Measurements from ENCODE around the gene NPRL2.

Gene NPRL2

DNA sequence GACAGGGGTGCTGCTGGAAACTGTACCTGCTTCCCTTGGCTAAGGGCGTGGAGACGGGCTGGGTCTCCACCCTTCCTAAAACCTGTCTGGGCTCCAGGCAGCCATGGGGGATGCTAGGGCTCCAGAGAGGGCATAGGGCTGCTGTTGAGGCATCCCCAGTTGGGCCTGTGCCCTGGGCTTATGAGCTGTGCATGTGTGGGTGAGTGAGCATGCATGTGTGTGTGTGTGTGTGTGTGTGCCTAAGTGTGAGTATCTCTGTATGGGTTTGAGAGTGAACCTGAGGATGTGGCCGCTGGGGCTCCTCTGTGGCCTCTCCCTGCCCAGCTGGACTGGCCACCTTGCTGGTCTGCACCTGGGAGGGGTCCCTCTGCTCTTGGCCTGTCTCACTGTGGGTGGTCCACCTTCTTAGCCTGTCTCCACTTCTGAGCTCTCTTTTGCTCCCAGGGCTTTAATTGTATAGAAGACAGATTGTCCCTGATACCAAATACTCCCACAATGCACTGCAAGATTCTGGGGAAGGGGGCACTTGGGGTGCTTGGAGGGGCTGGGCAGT lies 20.6 kb upstream of the NPRL2 start:
- no peaks in the 10 kb centered on the region for H3K4me1 ChIP-seq (ENCODE audit: insufficient read depth, low read length)
- no peaks in the 10 kb centered on the region for H3K36me3 ChIP-seq (ENCODE audit: insufficient read depth, low read length)
- no peaks in the 10 kb centered on the region for H3K9me3 ChIP-seq (ENCODE audit: low read length)
- H3K27me3 ChIP-seq (ENCODE audit: control insufficient read depth in 1 of 2, insufficient read depth in 2 of 2, low read length in 2 of 2): peaks cover 0 to 18% of the 10 kb centered on the region in 2 donors
- H3K27ac ChIP-seq (ENCODE audit: low read depth, low read length): no peak overlapping the region
- no peak overlapping the region for H3K9ac ChIP-seq (ENCODE audit: low read length)
- no peak overlapping the region for H3K4me3 ChIP-seq (ENCODE audit: low read depth in 1 of 2, low read length in 2 of 2)

DNA sequence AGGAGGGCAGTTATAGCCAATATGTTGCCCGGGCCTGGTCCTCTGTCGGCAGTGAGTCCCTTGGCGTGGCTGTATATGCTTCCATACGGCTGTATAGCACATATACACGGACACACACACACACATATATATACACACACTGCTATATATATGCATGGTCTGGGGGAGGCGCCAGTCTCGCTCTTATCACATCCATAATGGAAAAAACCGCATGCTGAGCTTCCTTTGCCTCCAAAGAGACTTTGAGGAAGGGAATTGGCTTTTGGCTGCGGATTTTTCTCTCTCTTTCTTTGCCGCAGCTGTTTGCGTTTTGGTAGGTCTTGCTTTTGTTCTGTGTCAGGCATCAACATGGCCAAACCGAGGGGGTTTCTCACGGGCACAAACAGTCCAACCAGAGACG lies 20.0 kb upstream of the NPRL2 start:
- no peaks in the 10 kb centered on the region for H3K36me3 ChIP-seq (ENCODE audit: insufficient read depth, low read length)
- H3K4me3 ChIP-seq (ENCODE audit: low read depth in 1 of 2, low read length in 2 of 2): no peak overlapping the region
- peaks cover 2% of the 10 kb centered on the region for H3K4me1 ChIP-seq (ENCODE audit: insufficient read depth, low read length)
- no peaks in the 10 kb centered on the region for H3K9me3 ChIP-seq (ENCODE audit: low read length)
- no peak overlapping the region for H3K27ac ChIP-seq (ENCODE audit: low read depth, low read length)
- peaks cover 0 to 18% of the 10 kb centered on the region in 2 donors for H3K27me3 ChIP-seq (ENCODE audit: control insufficient read depth in 1 of 2, insufficient read depth in 2 of 2, low read length in 2 of 2)
- no peak overlapping the region for H3K9ac ChIP-seq (ENCODE audit: low read length)

DNA sequence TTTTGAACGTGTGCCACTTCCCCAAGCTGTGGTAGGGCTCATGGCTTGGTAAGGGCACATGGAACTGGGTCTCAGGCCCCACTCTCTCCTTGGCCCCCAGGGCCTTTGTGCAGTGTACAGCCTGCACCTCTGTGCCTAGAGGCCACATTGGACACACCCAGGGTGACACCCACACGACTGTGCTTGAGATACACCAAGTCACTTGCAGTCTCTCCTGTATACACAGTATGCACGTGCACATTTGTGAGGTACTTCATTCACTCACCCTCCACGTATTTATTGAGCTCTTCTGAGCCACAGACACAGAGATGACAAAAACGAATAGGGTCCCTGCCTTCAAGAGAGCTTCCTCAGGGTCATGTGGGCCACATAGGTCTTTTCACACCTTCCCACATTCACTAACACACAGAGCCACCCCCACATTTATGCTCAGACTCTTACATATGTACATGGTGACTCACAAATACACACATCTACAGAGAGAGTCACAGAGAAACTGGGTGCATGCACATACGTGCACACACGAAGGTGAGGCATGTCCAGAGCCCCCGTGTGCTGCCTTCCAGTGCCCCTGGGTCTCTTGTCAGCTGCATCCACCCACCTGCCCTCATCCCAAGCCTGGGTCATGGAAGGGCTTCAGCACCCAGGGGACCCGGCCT lies 18.6 kb upstream of the NPRL2 start:
- peaks cover 0 to 18% of the 10 kb centered on the region in 2 donors for H3K27me3 ChIP-seq (ENCODE audit: control insufficient read depth in 1 of 2, insufficient read depth in 2 of 2, low read length in 2 of 2)
- H3K9me3 ChIP-seq (ENCODE audit: low read length): no peaks in the 10 kb centered on the region
- no peak overlapping the region for H3K9ac ChIP-seq (ENCODE audit: low read length)
- H3K27ac ChIP-seq (ENCODE audit: low read depth, low read length): no peak overlapping the region
- peaks cover 9% of the 10 kb centered on the region for H3K4me1 ChIP-seq (ENCODE audit: insufficient read depth, low read length)
- H3K4me3 ChIP-seq (ENCODE audit: low read depth in 1 of 2, low read length in 2 of 2): no peak overlapping the region
- H3K36me3 ChIP-seq (ENCODE audit: insufficient read depth, low read length): no peaks in the 10 kb centered on the region

DNA sequence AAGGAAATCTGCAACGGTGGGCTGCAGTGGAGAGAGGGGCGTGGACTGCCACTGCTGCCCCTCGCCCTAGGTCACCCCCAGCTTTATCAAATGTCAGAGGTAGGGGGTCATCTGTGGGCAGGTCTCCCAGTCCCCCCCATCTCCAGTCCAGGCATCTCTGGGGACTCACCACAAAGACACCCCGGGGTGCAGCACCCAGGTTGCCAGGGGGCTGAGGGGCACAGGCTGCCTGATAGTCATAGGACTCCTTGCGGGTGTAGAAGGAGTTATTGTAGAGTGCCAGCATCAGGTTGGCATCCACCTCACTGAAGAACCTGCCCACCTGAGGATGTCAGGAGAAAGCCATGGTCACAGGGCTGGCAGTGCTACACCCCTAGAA lies 15.3 kb upstream of the NPRL2 start:
- no peaks in the 10 kb centered on the region for H3K9me3 ChIP-seq (ENCODE audit: low read length)
- no peak overlapping the region for H3K9ac ChIP-seq (ENCODE audit: low read length)
- no peak overlapping the region for H3K27ac ChIP-seq (ENCODE audit: low read depth, low read length)
- H3K36me3 ChIP-seq (ENCODE audit: insufficient read depth, low read length): no peaks in the 10 kb centered on the region
- peaks cover 11% of the 10 kb centered on the region for H3K4me1 ChIP-seq (ENCODE audit: insufficient read depth, low read length)
- peaks cover 0 to 9% of the 10 kb centered on the region in 2 donors for H3K27me3 ChIP-seq (ENCODE audit: control insufficient read depth in 1 of 2, insufficient read depth in 2 of 2, low read length in 2 of 2)
- H3K4me3 ChIP-seq (ENCODE audit: low read depth in 1 of 2, low read length in 2 of 2): peak overlapping the region in 1 of 2 donors; percentile 75

DNA sequence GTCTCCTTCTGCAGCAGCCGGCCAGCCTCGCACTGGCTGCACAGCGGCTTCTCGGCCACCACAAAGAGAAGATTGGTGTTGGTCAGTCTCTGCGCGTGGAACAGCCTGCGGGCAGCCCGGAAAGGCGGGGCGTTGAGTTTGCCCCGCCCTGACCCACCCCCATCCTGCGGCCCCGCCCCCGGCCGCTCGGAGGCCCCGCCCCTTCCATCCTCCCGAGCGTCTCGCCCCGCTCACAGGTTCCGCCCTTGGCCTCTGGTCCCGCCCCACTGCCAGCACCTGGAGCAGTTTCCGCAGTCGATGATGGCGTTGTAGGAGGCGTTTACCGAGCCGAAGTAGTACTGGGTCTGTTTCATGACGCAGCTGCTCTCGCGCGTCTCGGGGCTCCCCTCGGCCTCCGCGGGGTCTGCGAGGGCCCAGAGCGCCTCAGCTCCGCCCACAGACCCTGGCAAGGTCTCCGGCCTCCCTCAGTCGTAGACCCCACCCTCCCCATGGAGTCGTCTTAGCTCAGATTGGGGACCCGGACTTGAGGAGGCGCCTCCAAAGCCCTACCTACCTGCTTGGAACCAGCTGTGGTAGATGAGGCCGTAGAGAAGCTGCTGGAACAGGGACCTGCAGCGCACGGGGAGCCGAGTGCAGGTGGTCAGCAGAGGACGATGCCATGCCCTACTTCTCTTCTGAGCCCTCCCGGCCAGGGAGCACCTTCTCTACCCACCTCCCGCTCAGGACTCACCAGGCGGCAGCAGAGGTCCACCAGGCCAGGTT lies 14.7 kb upstream of the NPRL2 start:
- Histone ChIP-seq H3K27me3 (ENCODE audit: control insufficient read depth in 1 of 2, insufficient read depth in 2 of 2, low read length in 2 of 2) (peaks cover 0 to 9% of the 10 kb centered on the region in 2 donors), H3K4me3 (ENCODE audit: low read depth in 1 of 2, low read length in 2 of 2) (peak overlapping the region; percentile 68 to 75), H3K36me3 (ENCODE audit: insufficient read depth, low read length) (no peaks in the 10 kb centered on the region), H3K27ac (ENCODE audit: low read depth, low read length) (peak overlapping the region; percentile 24), H3K9ac (ENCODE audit: low read length) (no peak overlapping the region), H3K9me3 (ENCODE audit: low read length) (no peaks in the 10 kb centered on the region), H3K4me1 (ENCODE audit: insufficient read depth, low read length) (peaks cover 11% of the 10 kb centered on the region)

GRCh38 chr3:50364573-50365079 lies 14.1 kb upstream of the NPRL2 start:
- H3K9ac ChIP-seq (ENCODE audit: low read length): no peak overlapping the region
- H3K4me3 ChIP-seq (ENCODE audit: low read depth in 1 of 2, low read length in 2 of 2): peak overlapping the region; percentile 50 to 54
- H3K27ac ChIP-seq (ENCODE audit: low read depth, low read length): peak overlapping the region; percentile 52
- no peaks in the 10 kb centered on the region for H3K9me3 ChIP-seq (ENCODE audit: low read length)
- H3K27me3 ChIP-seq (ENCODE audit: control insufficient read depth in 1 of 2, insufficient read depth in 2 of 2, low read length in 2 of 2): peaks cover 0 to 3% of the 10 kb centered on the region in 2 donors
- H3K4me1 ChIP-seq (ENCODE audit: insufficient read depth, low read length): peaks cover 11% of the 10 kb centered on the region
- H3K36me3 ChIP-seq (ENCODE audit: insufficient read depth, low read length): no peaks in the 10 kb centered on the region

GRCh38 chr3:50359760-50360110 lies 9.2 kb upstream of the NPRL2 start:
- H3K4me1 ChIP-seq (ENCODE audit: insufficient read depth, low read length): peaks cover 39% of the 10 kb centered on the region
- no peak overlapping the region for H3K27ac ChIP-seq (ENCODE audit: low read depth, low read length)
- H3K36me3 ChIP-seq (ENCODE audit: insufficient read depth, low read length): peaks cover 34% of the 10 kb centered on the region
- H3K9me3 ChIP-seq (ENCODE audit: low read length): no peaks in the 10 kb centered on the region
- no peaks in the 10 kb centered on the region for H3K27me3 ChIP-seq (ENCODE audit: control insufficient read depth in 1 of 2, insufficient read depth in 2 of 2, low read length in 2 of 2)
- H3K9ac ChIP-seq (ENCODE audit: low read length): no peak overlapping the region
- H3K4me3 ChIP-seq (ENCODE audit: low read depth in 1 of 2, low read length in 2 of 2): peak overlapping the region in 1 of 2 donors; percentile 94

GRCh38 chr3:50358911-50359759 lies 8.6 kb upstream of the NPRL2 start, which contains the start of gene TMEM115:
Gene TMEM115, minus strand, starts transcription at chr3:50359521. Its CDS starts 458 bp downstream, at chr3:50359063.
- H3K27me3 ChIP-seq (ENCODE audit: control insufficient read depth in 1 of 2, insufficient read depth in 2 of 2, low read length in 2 of 2): no peaks in the 10 kb centered on the region
- H3K4me3 ChIP-seq (ENCODE audit: low read depth in 1 of 2, low read length in 2 of 2): peak within 1 kb of the TSS; percentile 94 to 96
- no peaks in the 10 kb centered on the region for H3K9me3 ChIP-seq (ENCODE audit: low read length)
- H3K4me1 ChIP-seq (ENCODE audit: insufficient read depth, low read length): peaks cover 35% of the 10 kb centered on the region
- peak within 1 kb of the TSS; percentile 67 for H3K27ac ChIP-seq (ENCODE audit: low read depth, low read length)
- peaks cover 40% of the 10 kb centered on the region for H3K36me3 ChIP-seq (ENCODE audit: insufficient read depth, low read length)
- peak within 1 kb of the TSS; percentile 95 for H3K9ac ChIP-seq (ENCODE audit: low read length)

DNA sequence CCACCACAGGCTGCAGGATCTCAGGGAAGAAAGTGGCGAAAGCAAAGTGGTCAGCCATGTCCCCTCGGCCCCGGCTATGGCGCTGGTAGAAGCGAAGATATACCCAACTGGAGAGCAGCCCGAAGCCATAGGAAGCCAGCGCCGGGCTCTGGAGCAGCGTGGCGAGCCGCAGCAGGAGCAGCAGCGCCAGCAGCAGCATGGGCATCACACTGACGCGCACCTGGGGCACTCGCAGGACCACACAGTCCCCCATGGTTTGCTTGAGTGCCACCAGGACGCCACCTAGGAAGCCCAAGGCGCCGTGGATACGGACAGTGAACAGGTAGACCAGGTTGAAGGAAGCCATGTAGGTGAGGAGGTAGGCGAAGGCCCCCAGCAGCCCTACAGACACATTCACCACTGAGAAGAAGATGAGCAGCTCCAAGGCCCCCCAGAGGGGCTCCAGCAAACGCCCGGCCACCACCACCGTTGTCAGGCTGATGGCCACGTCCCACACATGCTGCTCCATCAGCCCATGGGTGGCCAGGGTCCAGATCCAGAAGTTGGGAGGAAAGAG lies 7.9 kb upstream of the NPRL2 start:
- H3K9ac ChIP-seq (ENCODE audit: low read length): peak overlapping the region; percentile 95
- H3K4me1 ChIP-seq (ENCODE audit: insufficient read depth, low read length): peaks cover 34% of the 10 kb centered on the region
- H3K27ac ChIP-seq (ENCODE audit: low read depth, low read length): peak overlapping the region; percentile 67
- peak overlapping the region; percentile 94 to 96 for H3K4me3 ChIP-seq (ENCODE audit: low read depth in 1 of 2, low read length in 2 of 2)
- no peaks in the 10 kb centered on the region for H3K9me3 ChIP-seq (ENCODE audit: low read length)
- peaks cover 47% of the 10 kb centered on the region for H3K36me3 ChIP-seq (ENCODE audit: insufficient read depth, low read length)
- no peaks in the 10 kb centered on the region for H3K27me3 ChIP-seq (ENCODE audit: control insufficient read depth in 1 of 2, insufficient read depth in 2 of 2, low read length in 2 of 2)

DNA sequence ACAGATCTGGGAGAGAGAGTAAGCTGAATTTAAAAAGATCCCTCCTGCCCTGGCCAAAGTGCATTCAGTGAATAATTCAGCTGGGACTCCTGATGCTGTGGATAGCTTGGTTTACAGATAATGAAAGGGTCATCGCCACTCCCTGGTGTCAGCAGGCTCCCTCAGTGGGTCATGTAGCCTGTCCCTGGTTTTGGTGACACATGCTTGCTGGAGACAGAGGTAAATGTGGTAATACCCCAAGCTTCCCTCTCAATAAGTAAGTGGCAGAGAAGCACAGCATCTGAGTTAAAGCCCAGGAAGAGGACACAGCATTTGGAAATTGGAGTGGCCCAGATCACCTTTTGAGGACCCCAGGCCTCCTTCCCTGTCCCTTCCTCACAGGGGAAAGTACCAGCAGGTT lies 6.9 kb upstream of the NPRL2 start:
- Histone ChIP-seq H3K27ac (ENCODE audit: low read depth, low read length) (no peak overlapping the region), H3K4me3 (ENCODE audit: low read depth in 1 of 2, low read length in 2 of 2) (peak overlapping the region; percentile 94 to 96), H3K9ac (ENCODE audit: low read length) (peak overlapping the region; percentile 95), H3K4me1 (ENCODE audit: insufficient read depth, low read length) (peaks cover 34% of the 10 kb centered on the region), H3K27me3 (ENCODE audit: control insufficient read depth in 1 of 2, insufficient read depth in 2 of 2, low read length in 2 of 2) (no peaks in the 10 kb centered on the region), H3K36me3 (ENCODE audit: insufficient read depth, low read length) (peaks cover 53% of the 10 kb centered on the region), H3K9me3 (ENCODE audit: low read length) (no peaks in the 10 kb centered on the region)
